ENCODE data around the gene PAFAH2.

DNA sequence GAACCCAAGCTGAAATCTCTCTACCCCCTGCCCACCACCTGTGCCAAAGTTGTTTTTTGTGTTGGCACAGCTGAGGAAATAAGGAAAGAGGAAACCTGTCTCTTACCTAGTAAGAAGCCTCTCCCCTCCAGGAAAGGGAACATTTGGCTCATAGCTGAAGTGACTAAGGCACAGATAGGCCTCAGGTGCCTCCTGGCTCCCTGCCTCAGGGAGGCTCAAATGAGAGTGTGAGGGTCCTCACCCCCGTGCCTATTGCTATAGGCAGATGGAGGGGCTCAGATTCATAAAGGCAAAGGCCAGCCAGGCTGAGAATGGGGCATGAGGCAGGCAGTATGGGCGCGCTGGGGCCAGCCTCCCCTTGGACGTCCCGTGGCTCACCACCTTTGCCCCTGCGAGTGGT lies 40.6 kb upstream of the PAFAH2 start:
- TF ChIP-seq, protein P1, sequence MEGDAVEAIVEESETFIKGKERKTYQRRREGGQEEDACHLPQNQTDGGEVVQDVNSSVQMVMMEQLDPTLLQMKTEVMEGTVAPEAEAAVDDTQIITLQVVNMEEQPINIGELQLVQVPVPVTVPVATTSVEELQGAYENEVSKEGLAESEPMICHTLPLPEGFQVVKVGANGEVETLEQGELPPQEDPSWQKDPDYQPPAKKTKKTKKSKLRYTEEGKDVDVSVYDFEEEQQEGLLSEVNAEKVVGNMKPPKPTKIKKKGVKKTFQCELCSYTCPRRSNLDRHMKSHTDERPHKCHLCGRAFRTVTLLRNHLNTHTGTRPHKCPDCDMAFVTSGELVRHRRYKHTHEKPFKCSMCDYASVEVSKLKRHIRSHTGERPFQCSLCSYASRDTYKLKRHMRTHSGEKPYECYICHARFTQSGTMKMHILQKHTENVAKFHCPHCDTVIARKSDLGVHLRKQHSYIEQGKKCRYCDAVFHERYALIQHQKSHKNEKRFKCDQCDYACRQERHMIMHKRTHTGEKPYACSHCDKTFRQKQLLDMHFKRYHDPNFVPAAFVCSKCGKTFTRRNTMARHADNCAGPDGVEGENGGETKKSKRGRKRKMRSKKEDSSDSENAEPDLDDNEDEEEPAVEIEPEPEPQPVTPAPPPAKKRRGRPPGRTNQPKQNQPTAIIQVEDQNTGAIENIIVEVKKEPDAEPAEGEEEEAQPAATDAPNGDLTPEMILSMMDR (IDR thresholded peaks at IDR 0.05; ENCODE audit: low read depth, low read length, missing input control) = no peak
- TF ChIP-seq TAF1 (conservative IDR thresholded peaks at IDR 0.05) (no peak), RAD21 (IDR thresholded peaks at IDR 0.05) (no peak)
- TF ChIP-seq, protein P2, sequence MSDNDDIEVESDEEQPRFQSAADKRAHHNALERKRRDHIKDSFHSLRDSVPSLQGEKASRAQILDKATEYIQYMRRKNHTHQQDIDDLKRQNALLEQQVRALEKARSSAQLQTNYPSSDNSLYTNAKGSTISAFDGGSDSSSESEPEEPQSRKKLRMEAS (IDR thresholded peaks at IDR 0.05) = no peak

Measured in liver (tissue), 3 donors.